SK-N-MC (cell line): ENCODE measurements around the gene EDN2.

ENCODE experiments used
- DNase-seq: peaks from one replicate; pipeline ENCODE4 v3.0.0-alpha.2; 2011; ENCODE audit warnings: low read depth, low spot score
- H3K27ac ChIP-seq: fragments of 200-600 bp; sonication (generic); 2 replicates; pipeline ENCODE4 v1.5.1; 2016; ENCODE audit warnings: mixed run types
- H3K36me3 ChIP-seq: fragments of 200-600 bp; sonication (generic); 2 replicates; pipeline ENCODE4 v1.6.1; 2017; ENCODE audit warnings: antibody characterized with exemption, low read length, mixed read lengths; ENCODE audit not compliant: insufficient read depth
- H3K4me3 ChIP-seq: fragments of 200-600 bp; sonication (generic); 2 replicates; pipeline ENCODE4 v1.5.1; 2016
- H3K9ac ChIP-seq: fragments of 200-600 bp; sonication (generic); 2 replicates; pipeline ENCODE4 v1.8.0; 2017; ENCODE audit warnings: mixed run types, mixed read lengths; ENCODE audit not compliant: insufficient read length
- H3K9me3 ChIP-seq: fragments of 200-600 bp; sonication (generic); 2 replicates; pipeline ENCODE4 v1.6.1; 2017; ENCODE audit warnings: low read depth, mild to moderate bottlenecking, antibody characterized with exemption, low read length, moderate library complexity, mixed read lengths
- EZH2 ChIP-seq: fragments of 200-600 bp; sonication (generic); IDR thresholded peaks from one replicate; pipeline ENCODE4 v1.6.1; 2017; ENCODE audit warnings: antibody characterized with exemption
- FOXP2 ChIP-seq: optimal IDR thresholded peaks from 2 replicates; pipeline ENCODE3; 2011; ENCODE audit warnings: mild to moderate bottlenecking, moderate library complexity; ENCODE audit not compliant: insufficient read depth; ENCODE audit errors: extremely low read length, control extremely low read depth
- POLR2AphosphoS5 ChIP-seq: IDR thresholded peaks from 2 replicates; pipeline ENCODE4 v1.6.1; 2012; ENCODE audit warnings: mild to moderate bottlenecking, low read depth, low read length, borderline replicate concordance

Gene EDN2

GRCh38 chr1:41520951-41521752, 36.7 kb upstream of the EDN2 start:
- Histone ChIP-seq H3K9me3 (no peaks in the 10 kb centered on the region), H3K4me3 (no peak overlapping the region), H3K27ac (no peak overlapping the region), H3K9ac (no peak overlapping the region), H3K36me3 (no peaks in the 10 kb centered on the region)
- TF ChIP-seq POLR2AphosphoS5, result no peak
- TF ChIP-seq FOXP2, result no peak
- no peak for TF ChIP-seq EZH2
- DNase-seq, result no peak

GRCh38 chr1:41519667-41520066, 35.2 kb upstream of the EDN2 start:
- Histone ChIP-seq H3K27ac (no peak overlapping the region), H3K9ac (no peak overlapping the region), H3K4me3 (no peak overlapping the region), H3K36me3 (no peaks in the 10 kb centered on the region), H3K9me3 (no peaks in the 10 kb centered on the region)
- TF ChIP-seq EZH2, result no peak
- no peak for TF ChIP-seq FOXP2
- no peak for TF ChIP-seq POLR2AphosphoS5
- DNase-seq, result no peak

GRCh38 chr1:41518471-41518870, 34.0 kb upstream of the EDN2 start:
- no peak for DNase-seq
- Histone ChIP-seq H3K4me3 (no peak overlapping the region), H3K9me3 (no peaks in the 10 kb centered on the region), H3K36me3 (no peaks in the 10 kb centered on the region), H3K9ac (no peak overlapping the region), H3K27ac (no peak overlapping the region)
- TF ChIP-seq EZH2 (no peak), FOXP2 (no peak), POLR2AphosphoS5 (no peak)

GRCh38 chr1:41517062-41517438, 32.6 kb upstream of the EDN2 start:
- no peak for TF ChIP-seq FOXP2
- no peak for TF ChIP-seq EZH2
- no peak for TF ChIP-seq POLR2AphosphoS5
- H3K9me3 ChIP-seq, result no peaks in the 10 kb centered on the region
- no peak overlapping the region for H3K4me3 ChIP-seq
- no peak for DNase-seq
- no peak overlapping the region for H3K9ac ChIP-seq
- no peak overlapping the region for H3K27ac ChIP-seq
- no peaks in the 10 kb centered on the region for H3K36me3 ChIP-seq

- no peak overlapping the region for H3K27ac ChIP-seq
- peak overlapping the region; percentile 48 for H3K4me3 ChIP-seq
- DNase-seq, result peak; percentile 20
- no peaks in the 10 kb centered on the region for H3K9me3 ChIP-seq
- no peaks in the 10 kb centered on the region for H3K36me3 ChIP-seq
- peak overlapping the region; percentile 6 for H3K9ac ChIP-seq
- no peak for TF ChIP-seq EZH2
- TF ChIP-seq POLR2AphosphoS5, result no peak
- TF ChIP-seq FOXP2, result peak; percentile 35
Measured at GRCh38 chr1:41516168-41517061, 31.9 kb upstream of the EDN2 start.

- Histone ChIP-seq H3K4me3 (peak overlapping the region; percentile 48), H3K36me3 (no peaks in the 10 kb centered on the region), H3K9me3 (no peaks in the 10 kb centered on the region), H3K27ac (no peak overlapping the region), H3K9ac (no peak overlapping the region)
- no peak for DNase-seq
- TF ChIP-seq EZH2 (no peak), FOXP2 (no peak), POLR2AphosphoS5 (no peak)
Measured at GRCh38 chr1:41515778-41516167, 31.3 kb upstream of the EDN2 start.

GRCh38 chr1:41515131-41515678, 30.7 kb upstream of the EDN2 start:
- no peak overlapping the region for H3K4me3 ChIP-seq
- H3K27ac ChIP-seq, result no peak overlapping the region
- DNase-seq, result no peak
- H3K9me3 ChIP-seq, result no peaks in the 10 kb centered on the region
- H3K9ac ChIP-seq, result no peak overlapping the region
- H3K36me3 ChIP-seq, result no peaks in the 10 kb centered on the region
- no peak for TF ChIP-seq EZH2
- TF ChIP-seq FOXP2, result no peak
- no peak for TF ChIP-seq POLR2AphosphoS5

- Histone ChIP-seq H3K9ac (no peak overlapping the region), H3K4me3 (no peak overlapping the region), H3K9me3 (no peaks in the 10 kb centered on the region), H3K27ac (no peak overlapping the region), H3K36me3 (no peaks in the 10 kb centered on the region)
- no peak for DNase-seq
- TF ChIP-seq POLR2AphosphoS5 (no peak), EZH2 (no peak), FOXP2 (no peak)
Measured at GRCh38 chr1:41514381-41514780, 29.9 kb upstream of the EDN2 start.
